ENCODE measurements around the gene FAM107B.

DNA sequence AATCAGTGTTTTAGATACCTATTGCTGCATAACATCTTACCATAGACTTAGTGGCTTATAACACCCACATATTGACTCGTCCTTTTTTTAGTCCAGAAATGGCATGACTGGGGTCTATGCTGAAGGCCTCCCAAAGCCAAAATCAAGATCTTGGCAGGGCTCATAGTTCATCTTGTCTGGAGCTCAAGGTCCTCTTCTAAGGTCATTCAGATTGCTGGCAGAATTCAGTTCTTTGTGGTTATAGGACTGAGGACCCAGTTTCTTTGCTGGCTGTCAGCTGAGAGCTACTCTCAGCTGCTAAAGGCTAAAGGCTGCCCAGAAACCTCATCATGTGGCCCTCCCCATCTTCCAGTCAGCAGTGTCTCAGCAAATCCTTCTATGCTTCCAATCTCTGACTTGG is 165.5 kb downstream of the FAM107B start:
- TF ChIP-seq CTCF (IDR thresholded peaks at IDR 0.05) (no peak), POLR2A (IDR thresholded peaks at IDR 0.05) (no peak)

All from right lobe of liver (tissue), 4 donors.